Activated CD8-positive, alpha-beta memory T cell treated with anti-CD3 and anti-CD28 coated beads, Interleukin-2, amount 50 U/mL, for 24 hours (primary cell): ENCODE data around the gene SMARCD2.
"Not testable (repeated sequence)": the region's sequence is repeated elsewhere in the genome, so short reads cannot be mapped to it uniquely, and the experiment has no call there.

ENCODE experiments used
- DNase-seq: peaks from one replicate; pipeline ENCODE4 v3.0.0-alpha.2; 2020; ENCODE audit errors: extremely low read depth

Gene SMARCD2

GRCh38 chr17:63804328-63804727 lies 38.2 kb downstream of the SMARCD2 start:
- DNase-seq = no peak

GRCh38 chr17:63800783-63801182 lies 41.7 kb downstream of the SMARCD2 start:
- DNase-seq = no peak

- DNase-seq = no peak
These were observed 43.8 kb downstream of the SMARCD2 start for GRCh38 chr17:63798572-63799106.

- DNase-seq = not testable (repeated sequence)
These were observed 46.1 kb downstream of the SMARCD2 start for GRCh38 chr17:63796375-63796774.

GRCh38 chr17:63792055-63792729 lies 50.3 kb downstream of the SMARCD2 start:
- no peak for DNase-seq

- no peak for DNase-seq
These were observed 52.4 kb downstream of the SMARCD2 start for GRCh38 chr17:63790057-63790456.

- DNase-seq = no peak
These were observed 55.3 kb downstream of the SMARCD2 start for GRCh38 chr17:63786971-63787711.

GRCh38 chr17:63786117-63786516 lies 56.4 kb downstream of the SMARCD2 start:
- no peak for DNase-seq

GRCh38 chr17:63785556-63785955 lies 56.9 kb downstream of the SMARCD2 start:
- DNase-seq = no peak

GRCh38 chr17:63783522-63783921 lies 59.0 kb downstream of the SMARCD2 start:
- DNase-seq = no peak
